ENCODE results near the gene CELSR1.

Gene CELSR1

GRCh38 chr22:46458525-46458924 is 78.9 kb downstream of the CELSR1 start:
- no peak for DNase-seq (ENCODE audit: low spot score)

GRCh38 chr22:46457502-46458488 is 79.6 kb downstream of the CELSR1 start:
- peak; percentile 66 for DNase-seq (ENCODE audit: low spot score)

GRCh38 chr22:46456818-46457163 is 80.6 kb downstream of the CELSR1 start:
- no peak for DNase-seq (ENCODE audit: low spot score)

- DNase-seq (ENCODE audit: low spot score) = no peak
Observed at GRCh38 chr22:46455446-46455845, 82.0 kb downstream of the CELSR1 start.

- DNase-seq (ENCODE audit: low spot score) = no peak
Observed at GRCh38 chr22:46454504-46455269, 82.7 kb downstream of the CELSR1 start.

DNA sequence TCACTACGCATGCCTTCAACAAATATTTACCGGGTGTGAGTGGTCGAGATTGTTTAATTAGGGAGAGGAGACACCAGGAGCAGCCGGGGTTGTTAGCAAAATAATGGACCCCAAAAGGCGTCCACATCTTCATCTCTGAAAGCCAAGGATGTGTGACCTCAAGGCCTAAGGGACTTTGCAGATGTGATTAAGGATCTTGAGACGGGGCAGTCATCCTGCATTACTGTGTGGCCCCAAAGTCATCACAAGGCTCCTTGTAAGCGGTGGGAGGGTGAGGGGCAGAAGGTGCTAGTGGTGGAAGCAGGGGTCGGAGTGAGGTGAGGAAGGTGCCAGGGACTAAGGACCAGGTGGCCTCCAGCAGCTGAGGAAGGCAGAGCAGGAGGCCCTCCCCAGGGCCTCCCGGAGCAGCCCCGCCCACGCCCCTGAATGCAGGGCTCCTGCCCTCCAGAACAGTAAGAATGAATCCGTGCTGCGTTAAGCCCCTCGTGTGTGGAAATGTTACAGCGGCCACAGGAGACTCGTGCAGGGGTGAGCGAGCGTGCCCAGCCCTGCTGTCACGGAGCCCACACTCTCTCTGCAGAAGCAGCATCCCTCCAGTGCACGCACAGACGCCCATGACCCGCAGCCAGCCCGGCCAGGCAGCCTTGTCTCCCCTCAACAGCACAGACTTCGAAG is 83.5 kb downstream of the CELSR1 start:
- no peak for DNase-seq (ENCODE audit: low spot score)

- no peak for DNase-seq (ENCODE audit: low spot score)
Observed at GRCh38 chr22:46453006-46453828, 84.2 kb downstream of the CELSR1 start.

DNA sequence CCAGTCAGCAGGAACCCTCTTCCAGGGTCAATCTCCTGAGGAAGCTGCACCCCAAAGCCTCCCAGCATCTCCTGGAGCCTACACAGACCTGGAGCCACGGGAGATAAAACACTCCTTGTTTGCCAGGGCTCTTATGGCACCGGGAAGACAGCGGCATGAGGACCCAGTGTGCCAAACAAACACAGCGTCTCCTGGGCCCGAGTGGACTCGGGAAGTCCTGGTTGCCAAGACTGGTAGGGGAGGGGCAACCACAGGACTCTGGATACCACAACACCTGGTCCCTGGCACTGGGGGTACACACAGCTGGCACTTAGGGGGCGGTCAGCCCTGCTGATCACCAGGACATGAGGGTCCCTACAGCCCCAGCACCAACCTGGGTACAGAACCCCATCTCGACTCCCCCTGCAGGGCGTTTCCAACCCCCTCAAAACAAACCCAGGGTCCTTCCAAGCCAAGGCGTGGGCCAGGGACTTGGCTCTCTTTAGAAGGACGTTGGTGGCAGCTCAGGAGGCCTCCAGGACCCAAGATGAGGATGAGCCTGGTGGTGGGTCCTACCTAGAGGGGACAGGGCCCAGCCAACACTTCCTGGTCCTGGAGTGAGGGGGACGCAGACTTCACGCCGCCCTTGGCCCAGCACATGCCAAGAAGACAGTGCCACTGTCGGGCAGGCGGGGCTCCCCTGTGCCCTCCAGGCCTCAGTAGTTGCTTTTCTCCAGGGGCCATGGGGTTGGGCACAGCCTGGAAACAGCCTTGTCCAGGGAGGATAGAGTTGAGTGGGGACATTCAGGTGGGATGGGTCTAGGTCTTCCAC is 85.0 kb downstream of the CELSR1 start:
- no peak for DNase-seq (ENCODE audit: low spot score)

DNA sequence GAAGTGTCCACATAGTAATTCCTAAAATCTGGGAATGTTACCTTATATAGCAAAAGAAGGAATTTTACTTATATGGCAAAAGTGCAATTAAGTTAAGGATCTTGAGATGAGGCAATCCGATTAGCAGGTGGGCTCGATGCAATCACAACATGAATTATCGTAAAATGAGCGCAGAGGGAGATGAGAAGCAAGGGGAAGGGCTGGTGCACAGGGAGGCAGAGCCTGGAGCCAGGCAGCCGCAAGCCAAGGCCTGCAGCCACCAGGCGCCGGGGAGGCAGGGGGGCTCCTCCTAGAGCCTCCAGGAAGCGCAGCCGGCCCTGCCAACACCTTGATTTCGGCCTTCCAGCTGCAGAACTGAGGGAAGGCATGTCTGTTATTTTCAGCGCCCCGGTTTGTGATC is 85.7 kb downstream of the CELSR1 start:
- no peak for DNase-seq (ENCODE audit: low spot score)

DNA sequence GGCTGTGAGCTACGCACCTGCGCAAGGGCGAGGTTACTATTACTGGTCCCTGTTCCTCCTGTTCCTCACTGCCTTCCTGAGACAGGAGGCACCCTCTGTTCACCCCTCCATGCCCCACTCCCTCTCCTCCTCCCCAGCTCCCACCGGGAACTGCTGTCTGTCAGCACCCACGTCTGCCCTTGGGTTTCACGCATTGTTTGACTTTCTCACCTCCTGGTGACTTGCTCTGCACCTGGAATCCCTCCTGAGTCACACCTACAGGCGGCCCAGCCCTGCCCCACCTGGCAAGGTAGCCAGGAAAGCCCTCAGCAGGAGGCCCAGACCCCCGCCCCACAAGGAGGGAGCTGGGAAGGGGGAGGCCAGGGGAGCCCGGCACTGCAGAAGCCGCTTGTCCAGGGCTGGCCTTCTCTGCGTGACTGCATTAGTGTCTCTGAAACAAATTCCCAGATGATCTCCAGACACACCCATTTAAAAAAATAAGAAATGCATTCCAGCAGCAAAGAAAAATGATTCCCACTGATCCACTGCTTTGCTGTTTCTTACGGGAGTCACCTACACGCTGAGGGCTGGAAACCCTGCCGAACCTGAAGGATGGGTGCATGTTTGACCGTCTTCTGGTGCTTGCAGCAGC is 86.4 kb downstream of the CELSR1 start:
- no peak for DNase-seq (ENCODE audit: low spot score)

- no peak for DNase-seq (ENCODE audit: low spot score)
Observed at GRCh38 chr22:46449974-46450745, 87.3 kb downstream of the CELSR1 start.

DNA sequence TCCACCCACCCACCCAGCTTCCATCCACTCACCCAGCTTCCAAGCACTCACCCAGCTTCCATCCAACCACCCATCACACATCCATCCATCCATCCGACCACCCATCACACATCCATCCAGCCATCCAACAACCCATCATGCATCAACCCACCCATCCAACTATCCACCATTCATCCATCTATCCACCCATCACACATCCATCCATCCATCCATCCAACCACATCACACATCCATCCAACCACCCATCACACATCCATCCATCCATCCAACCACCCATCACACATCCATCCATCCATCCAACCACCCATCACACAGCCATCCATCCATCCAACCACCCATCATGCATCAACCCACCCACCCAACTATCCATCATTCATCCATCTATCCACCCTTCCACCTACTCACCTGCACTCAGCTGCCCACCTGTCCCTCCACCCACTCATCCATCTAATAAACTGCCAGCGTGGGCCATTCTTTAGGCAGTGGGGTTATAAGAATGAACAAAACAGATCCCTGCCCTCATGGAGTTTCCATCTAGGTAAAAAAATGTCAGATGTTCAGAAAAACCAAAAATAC is 88.2 kb downstream of the CELSR1 start:
- DNase-seq (ENCODE audit: low spot score) = no peak

DNA sequence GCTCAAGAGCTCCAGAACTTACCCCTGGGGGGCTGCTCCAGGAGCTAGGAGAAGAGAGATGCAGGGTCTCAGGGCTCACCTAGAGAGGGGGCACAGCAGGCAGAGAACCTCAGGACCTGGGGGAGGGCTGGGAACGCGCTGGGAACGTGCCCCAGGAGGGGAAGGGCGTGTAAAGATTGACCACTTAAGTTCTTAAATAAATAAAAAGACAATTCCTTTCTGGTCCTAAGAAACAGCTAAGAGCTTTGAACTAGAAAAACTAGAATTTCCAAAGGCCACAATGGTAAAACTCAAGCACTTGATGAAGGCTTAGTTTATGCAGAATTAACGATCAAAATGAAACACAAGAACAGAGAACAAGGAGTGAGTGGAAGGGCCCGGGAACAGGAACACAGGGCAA is 89.1 kb downstream of the CELSR1 start:
- no peak for DNase-seq (ENCODE audit: low spot score)

- no peak for DNase-seq (ENCODE audit: low spot score)
Observed at GRCh38 chr22:46447906-46448305, 89.5 kb downstream of the CELSR1 start.

DNA sequence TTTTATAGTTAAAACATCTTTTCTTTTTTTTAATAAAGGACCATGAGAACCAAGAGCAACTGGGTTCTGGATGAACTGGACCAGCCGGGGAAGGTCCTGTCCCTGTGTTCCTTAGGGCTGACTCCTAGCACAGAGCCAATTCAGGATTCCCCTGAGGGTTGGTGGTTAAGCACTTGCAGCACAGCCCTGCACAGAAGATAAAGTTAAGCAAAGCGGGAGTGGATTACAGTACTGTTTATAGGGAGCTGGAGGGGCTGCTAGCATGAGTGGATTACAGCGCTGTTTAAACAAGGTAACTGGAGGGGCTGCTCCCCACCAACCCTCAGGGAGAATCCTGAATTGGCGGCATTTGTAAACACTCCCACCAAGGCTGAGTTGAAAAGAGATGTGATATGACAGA is 90.6 kb downstream of the CELSR1 start:
- DNase-seq (ENCODE audit: low spot score) = no peak

DNA sequence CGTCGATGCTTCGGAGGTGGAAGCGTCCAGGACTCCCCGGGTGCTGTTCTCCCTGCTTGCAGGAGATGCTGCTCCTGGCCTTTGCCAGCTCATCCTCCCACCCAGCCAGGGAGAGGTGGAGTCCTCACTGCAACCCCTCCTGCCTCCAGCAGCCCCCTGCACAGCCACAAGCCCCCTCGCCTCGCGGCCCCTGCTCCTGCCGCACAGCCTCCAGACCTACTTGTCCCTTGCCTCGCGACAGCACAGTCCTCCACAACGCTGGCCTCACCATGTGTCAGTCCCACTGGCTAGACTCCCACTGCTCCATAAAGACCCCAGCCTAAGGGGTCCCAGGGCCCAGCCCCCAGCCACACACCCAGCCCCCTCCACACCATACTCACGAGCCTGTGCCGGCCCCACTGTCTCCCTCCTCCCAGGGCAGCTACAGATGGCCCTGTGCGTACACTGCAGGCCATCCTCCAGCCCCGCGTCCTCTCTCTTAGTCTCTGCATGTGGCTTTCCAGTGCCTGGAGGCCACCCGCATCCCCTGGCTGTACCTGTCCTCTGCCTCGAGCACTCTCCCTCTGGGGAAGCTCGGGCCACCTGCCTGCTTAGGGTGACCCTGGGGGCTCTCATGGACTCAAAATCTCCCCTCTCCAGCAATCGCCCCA is 91.5 kb downstream of the CELSR1 start:
- DNase-seq (ENCODE audit: low spot score) = no peak

- no peak for DNase-seq (ENCODE audit: low spot score)
Observed at GRCh38 chr22:46444390-46444854, 93.0 kb downstream of the CELSR1 start.

- no peak for DNase-seq (ENCODE audit: low spot score)
Observed at GRCh38 chr22:46443850-46444389, 93.5 kb downstream of the CELSR1 start.
